ENCODE data around the gene CREM.
A peak's percentile ranks its signal among the peaks of the same experiment; 100 is the strongest.

Gene CREM

GRCh38 chr10:35140126-35140525 lies 13.5 kb downstream of the CREM start:
- TF ChIP-seq CTCF (IDR thresholded peaks at IDR 0.05; ENCODE audit: insufficient read depth, low read length, poor library complexity, severe bottlenecking), result no peak
- peaks cover 2% of the 10 kb centered on the region for H3K36me3 ChIP-seq (ENCODE audit: control insufficient read depth, insufficient read depth, low read length)
- DNase-seq (ENCODE audit: extremely low read depth, insufficient read length), result no peak
- no peak overlapping the region for H3K4me3 ChIP-seq (replicated peaks; ENCODE audit: low read depth, low read length)
- no peaks in the 10 kb centered on the region for H3K27me3 ChIP-seq (replicated peaks; ENCODE audit: control insufficient read depth, insufficient read depth, low read length)

- Histone ChIP-seq H3K36me3 (ENCODE audit: control insufficient read depth, insufficient read depth, low read length) (peaks cover 2% of the 10 kb centered on the region), H3K4me3 (replicated peaks; ENCODE audit: low read depth, low read length) (no peak overlapping the region), H3K27me3 (replicated peaks; ENCODE audit: control insufficient read depth, insufficient read depth, low read length) (no peaks in the 10 kb centered on the region)
- TF ChIP-seq CTCF (IDR thresholded peaks at IDR 0.05; ENCODE audit: insufficient read depth, low read length, poor library complexity, severe bottlenecking), result no peak
- no peak for DNase-seq (ENCODE audit: extremely low read depth, insufficient read length)
Measured at GRCh38 chr10:35140727-35141126, 14.1 kb downstream of the CREM start.

- Histone ChIP-seq H3K27me3 (replicated peaks; ENCODE audit: control insufficient read depth, insufficient read depth, low read length) (no peaks in the 10 kb centered on the region), H3K4me3 (replicated peaks; ENCODE audit: low read depth, low read length) (no peak overlapping the region), H3K36me3 (ENCODE audit: control insufficient read depth, insufficient read depth, low read length) (no peaks in the 10 kb centered on the region)
- TF ChIP-seq CTCF (IDR thresholded peaks at IDR 0.05; ENCODE audit: insufficient read depth, low read length, poor library complexity, severe bottlenecking), result no peak
- DNase-seq (ENCODE audit: extremely low read depth, insufficient read length), result peak; percentile 38
Measured at GRCh38 chr10:35150308-35150707, 23.7 kb downstream of the CREM start.

- DNase-seq (ENCODE audit: extremely low read depth, insufficient read length), result no peak
- Histone ChIP-seq H3K27me3 (replicated peaks; ENCODE audit: control insufficient read depth, insufficient read depth, low read length) (no peaks in the 10 kb centered on the region), H3K4me3 (replicated peaks; ENCODE audit: low read depth, low read length) (no peak overlapping the region), H3K36me3 (ENCODE audit: control insufficient read depth, insufficient read depth, low read length) (no peaks in the 10 kb centered on the region)
- TF ChIP-seq CTCF (IDR thresholded peaks at IDR 0.05; ENCODE audit: insufficient read depth, low read length, poor library complexity, severe bottlenecking), result no peak
Measured at GRCh38 chr10:35152992-35153391, 26.3 kb downstream of the CREM start.

- DNase-seq (ENCODE audit: extremely low read depth, insufficient read length), result no peak
- Histone ChIP-seq H3K36me3 (ENCODE audit: control insufficient read depth, insufficient read depth, low read length) (no peaks in the 10 kb centered on the region; the same call in 1 of the 2 replicates), H3K27me3 (replicated peaks; ENCODE audit: control insufficient read depth, insufficient read depth, low read length) (no peaks in the 10 kb centered on the region), H3K4me3 (replicated peaks; ENCODE audit: low read depth, low read length) (no peak overlapping the region)
- TF ChIP-seq CTCF (IDR thresholded peaks at IDR 0.05; ENCODE audit: insufficient read depth, low read length, poor library complexity, severe bottlenecking), result no peak
Measured at GRCh38 chr10:35153716-35154115, 27.1 kb downstream of the CREM start.

GRCh38 chr10:35160743-35161142 lies 34.1 kb downstream of the CREM start:
- DNase-seq (ENCODE audit: extremely low read depth, insufficient read length), result no peak
- Histone ChIP-seq H3K4me3 (replicated peaks; ENCODE audit: low read depth, low read length) (no peak overlapping the region), H3K36me3 (ENCODE audit: control insufficient read depth, insufficient read depth, low read length) (no peaks in the 10 kb centered on the region; the same call in 1 of the 2 replicates), H3K27me3 (replicated peaks; ENCODE audit: control insufficient read depth, insufficient read depth, low read length) (no peaks in the 10 kb centered on the region)
- TF ChIP-seq CTCF (IDR thresholded peaks at IDR 0.05; ENCODE audit: insufficient read depth, low read length, poor library complexity, severe bottlenecking), result no peak
